ENCODE results near the gene KIR2DL4. TPM values are rescaled to one million over a fixed set of nuclear protein-coding genes. Genes with fewer than 3 reads are reported as not detected.
"Not testable (repeated sequence)": the region's sequence is repeated elsewhere in the genome, so short reads cannot be mapped to it uniquely, and the experiment has no call there.

KIR2DL4 gene
- total RNA-seq, 1 experiment from 2014 or later = not detected

GRCh38 chr19:54804101-54804500 is 691 bp downstream of the KIR2DL4 start:
- Mint-ChIP-seq H3K4me3 (ENCODE audit: unreplicated experiment) (no peak overlapping the region), H3K27ac (ENCODE audit: low read depth, unreplicated experiment) (no peak overlapping the region), H3K4me1 (ENCODE audit: insufficient read depth, unreplicated experiment) (no peaks in the 10 kb centered on the region), H3K36me3 (ENCODE audit: insufficient read depth, unreplicated experiment) (no peaks in the 10 kb centered on the region), H3K9me3 (ENCODE audit: unreplicated experiment) (peaks cover 53% of the 10 kb centered on the region), H3K27me3 (ENCODE audit: insufficient read depth, unreplicated experiment) (no peaks in the 10 kb centered on the region)
- ChIA-PET POLR2A (no interaction called here), CTCF (no interaction called here)
- intact Hi-C loops (cut with micrococcal nuclease) = no loop called here
- no peak for TF ChIP-seq CTCF (IDR thresholded peaks at IDR 0.05; ENCODE audit: unreplicated experiment)
- no peak for DNase-seq (ENCODE audit: unreplicated experiment)
- no TSS peak for BruUV-seq (replicated peaks)

- H3K9me3 Mint-ChIP-seq (ENCODE audit: unreplicated experiment) = peaks cover 48% of the 10 kb centered on the region
- no peaks in the 10 kb centered on the region for H3K36me3 Mint-ChIP-seq (ENCODE audit: insufficient read depth, unreplicated experiment)
- intact Hi-C loops (cut with micrococcal nuclease) = no loop called here
Observed at GRCh38 chr19:54804571-54804970, 1.2 kb downstream of the KIR2DL4 start.

DNA sequence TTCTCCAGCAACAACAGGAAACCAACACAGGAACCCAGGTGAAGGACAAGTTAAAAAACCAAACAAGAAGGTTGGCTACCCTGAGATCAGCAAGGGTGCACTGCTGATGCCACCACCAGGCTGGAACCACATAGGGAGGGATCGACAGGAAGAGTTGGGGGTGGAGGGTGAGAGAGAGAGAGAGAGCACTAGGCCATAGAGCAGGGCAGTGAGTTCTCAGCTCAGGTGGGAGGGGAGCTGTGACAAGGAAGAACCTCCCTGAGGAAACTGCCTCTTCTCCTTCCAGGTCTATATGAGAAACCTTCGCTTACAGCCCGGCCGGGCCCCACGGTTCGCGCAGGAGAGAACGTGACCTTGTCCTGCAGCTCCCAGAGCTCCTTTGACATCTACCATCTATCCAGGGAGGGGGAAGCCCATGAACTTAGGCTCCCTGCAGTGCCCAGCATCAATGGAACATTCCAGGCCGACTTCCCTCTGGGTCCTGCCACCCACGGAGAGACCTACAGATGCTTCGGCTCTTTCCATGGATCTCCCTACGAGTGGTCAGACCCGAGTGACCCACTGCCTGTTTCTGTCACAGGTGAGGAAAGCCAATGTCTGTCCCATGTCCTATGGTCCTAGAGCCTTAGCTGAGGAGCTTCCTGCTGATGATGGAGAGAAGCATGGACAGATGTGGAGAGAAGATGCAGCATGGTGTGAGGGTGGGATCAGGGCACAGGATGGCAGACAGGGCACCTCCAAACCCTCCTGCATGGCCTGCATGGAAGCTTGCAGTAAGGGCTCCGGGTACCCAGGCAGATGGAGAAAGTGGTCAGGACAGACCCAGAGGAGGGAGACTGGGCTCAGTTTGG is 2.5 kb downstream of the KIR2DL4 start:
- H3K9me3 Mint-ChIP-seq (ENCODE audit: unreplicated experiment) = peaks cover 53% of the 10 kb centered on the region
- H3K4me1 Mint-ChIP-seq (ENCODE audit: insufficient read depth, unreplicated experiment) = no peaks in the 10 kb centered on the region
- BruUV-seq (replicated peaks) = no TSS peak

More at GRCh38 chr19:54804571-54804970, 1.2 kb downstream of the KIR2DL4 start:
- H3K27ac Mint-ChIP-seq (ENCODE audit: low read depth, unreplicated experiment) = no peak overlapping the region
- POLR2A ChIA-PET = no interaction called here
- DNase-seq (ENCODE audit: unreplicated experiment) = no peak
- no peaks in the 10 kb centered on the region for H3K27me3 Mint-ChIP-seq (ENCODE audit: insufficient read depth, unreplicated experiment)
- no TSS peak for BruUV-seq (replicated peaks)
- TF ChIP-seq CTCF (IDR thresholded peaks at IDR 0.05; ENCODE audit: unreplicated experiment) = no peak
- CTCF ChIA-PET = no interaction called here
- H3K4me1 Mint-ChIP-seq (ENCODE audit: insufficient read depth, unreplicated experiment) = no peaks in the 10 kb centered on the region
- H3K4me3 Mint-ChIP-seq (ENCODE audit: unreplicated experiment) = no peak overlapping the region

DNA sequence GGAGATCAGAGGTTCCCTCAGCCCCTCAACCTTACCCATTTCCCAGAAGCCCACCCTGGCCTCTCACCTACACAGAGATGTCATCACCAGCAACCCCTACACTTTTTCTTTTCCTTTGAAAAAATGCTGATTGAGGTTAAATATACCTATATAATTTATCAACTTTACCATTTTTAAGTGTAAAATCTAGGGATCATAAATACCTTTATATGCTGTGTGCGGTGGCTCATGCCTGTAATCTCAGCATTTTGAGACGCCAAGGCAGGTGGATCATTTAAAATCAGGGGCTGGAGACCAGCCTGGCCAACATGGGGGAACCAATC is 3.1 kb downstream of the KIR2DL4 start:
- ChIA-PET CTCF (interaction anchor here (0.6 kb wide), 1 partner anchor 15 kb away, joined by 3 read pairs; no protein-coding TSS in a partner anchor), POLR2A (no interaction called here)
- intact Hi-C loops (cut with micrococcal nuclease) = no loop called here
- H3K4me1 Mint-ChIP-seq (ENCODE audit: insufficient read depth, unreplicated experiment) = no peaks in the 10 kb centered on the region
- no peaks in the 10 kb centered on the region for H3K36me3 Mint-ChIP-seq (ENCODE audit: insufficient read depth, unreplicated experiment)
- no peak for TF ChIP-seq CTCF (IDR thresholded peaks at IDR 0.05; ENCODE audit: unreplicated experiment)
- no peak overlapping the region for H3K4me3 Mint-ChIP-seq (ENCODE audit: unreplicated experiment)
- H3K27ac Mint-ChIP-seq (ENCODE audit: low read depth, unreplicated experiment) = no peak overlapping the region
- peaks cover 53% of the 10 kb centered on the region for H3K9me3 Mint-ChIP-seq (ENCODE audit: unreplicated experiment)
- H3K27me3 Mint-ChIP-seq (ENCODE audit: insufficient read depth, unreplicated experiment) = no peaks in the 10 kb centered on the region
- BruUV-seq (replicated peaks) = no TSS peak
- DNase-seq (ENCODE audit: unreplicated experiment) = no peak

More for the DNA sequence above, 2.5 kb downstream of the KIR2DL4 start:
- POLR2A ChIA-PET = no interaction called here
- intact Hi-C loops (cut with micrococcal nuclease) = no loop called here
- DNase-seq (ENCODE audit: unreplicated experiment) = no peak
- CTCF ChIA-PET = interaction anchor here (0.6 kb wide), 1 partner anchor 15 kb away, joined by 3 read pairs; no protein-coding TSS in a partner anchor
- Mint-ChIP-seq H3K36me3 (ENCODE audit: insufficient read depth, unreplicated experiment) (no peaks in the 10 kb centered on the region), H3K27ac (ENCODE audit: low read depth, unreplicated experiment) (no peak overlapping the region), H3K4me3 (ENCODE audit: unreplicated experiment) (no peak overlapping the region), H3K27me3 (ENCODE audit: insufficient read depth, unreplicated experiment) (no peaks in the 10 kb centered on the region)
- no peak for TF ChIP-seq CTCF (IDR thresholded peaks at IDR 0.05; ENCODE audit: unreplicated experiment)

GRCh38 chr19:54814571-54814970 is 11.2 kb downstream of the KIR2DL4 start:
- BruUV-seq (replicated peaks); H3K4me1 Mint-ChIP-seq (ENCODE audit: insufficient read depth, unreplicated experiment); H3K27me3 Mint-ChIP-seq (ENCODE audit: insufficient read depth, unreplicated experiment); H3K27ac Mint-ChIP-seq (ENCODE audit: low read depth, unreplicated experiment); H3K36me3 Mint-ChIP-seq (ENCODE audit: insufficient read depth, unreplicated experiment); DNase-seq (ENCODE audit: unreplicated experiment); H3K4me3 Mint-ChIP-seq (ENCODE audit: unreplicated experiment); intact Hi-C loops (cut with micrococcal nuclease): not testable (repeated sequence)
- ChIA-PET POLR2A (interaction anchor here (0.8 kb wide), 1 partner anchor 22 kb away, joined by 3 read pairs; no protein-coding TSS in a partner anchor), CTCF (interaction anchor here (0.5 to 0.6 kb wide), 2 partner anchors 275 to 487 kb away, joined by 3 to 4 read pairs; no protein-coding TSS in a partner anchor)
- peaks cover 37% of the 10 kb centered on the region for H3K9me3 Mint-ChIP-seq (ENCODE audit: unreplicated experiment)

DNA sequence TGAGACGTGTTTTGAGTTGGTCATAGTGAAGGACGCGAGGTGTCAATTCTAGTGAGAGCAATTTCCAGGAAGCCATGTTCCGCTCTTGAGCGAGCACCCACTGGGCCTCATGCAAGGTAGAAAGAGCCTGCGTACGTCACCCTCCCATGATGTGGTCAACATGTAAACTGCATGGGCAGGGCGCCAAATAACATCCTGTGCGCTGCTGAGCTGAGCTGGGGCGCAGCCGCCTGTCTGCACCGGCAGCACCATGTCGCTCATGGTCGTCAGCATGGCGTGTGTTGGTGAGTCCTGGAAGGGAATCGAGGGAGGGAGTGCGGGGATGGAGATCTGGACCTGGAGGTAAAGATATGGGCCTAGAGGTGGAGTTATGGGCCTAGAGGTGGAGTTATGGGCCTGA is 12.8 kb downstream of the KIR2DL4 start, which contains the start of gene KIR3DL1:
Gene KIR3DL1, plus strand, starts transcription at position 218 of the 400 bp plus-strand sequence.
- CTCF ChIA-PET; DNase-seq (ENCODE audit: unreplicated experiment); H3K4me3 Mint-ChIP-seq (ENCODE audit: unreplicated experiment); BruUV-seq (replicated peaks); H3K27ac Mint-ChIP-seq (ENCODE audit: low read depth, unreplicated experiment); intact Hi-C loops (cut with micrococcal nuclease); H3K27me3 Mint-ChIP-seq (ENCODE audit: insufficient read depth, unreplicated experiment); POLR2A ChIA-PET; H3K4me1 Mint-ChIP-seq (ENCODE audit: insufficient read depth, unreplicated experiment); H3K36me3 Mint-ChIP-seq (ENCODE audit: insufficient read depth, unreplicated experiment): not testable (repeated sequence)
- H3K9me3 Mint-ChIP-seq (ENCODE audit: unreplicated experiment) = peaks cover 47% of the 10 kb centered on the region

All from MCF 10A (cell line).